Measurements from ENCODE around the gene GPC6.

Gene GPC6

DNA sequence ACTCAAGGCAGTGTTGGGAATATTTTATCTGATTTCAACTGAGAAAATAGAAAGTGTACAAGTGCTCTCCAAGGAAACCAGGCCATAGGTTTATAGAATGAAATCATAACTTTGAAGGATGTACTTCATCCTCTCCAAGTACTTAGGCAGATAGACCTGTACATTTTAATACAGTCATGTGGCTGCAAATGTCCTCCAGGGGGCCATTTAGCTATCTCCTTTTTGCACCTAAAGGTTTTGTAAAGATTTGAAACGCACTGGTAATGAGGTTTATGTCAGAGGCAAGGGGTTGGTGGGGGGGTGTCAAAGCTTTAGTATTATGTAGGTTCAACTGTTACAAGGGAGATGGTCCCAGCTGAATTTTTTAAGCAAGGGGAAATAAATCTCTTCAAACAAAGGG, 888.4 kb downstream of the GPC6 start:
- H3K36me3 ChIP-seq (ENCODE audit: control insufficient read depth in 4 of 4, insufficient read depth in 4 of 4, low read length in 3 of 4), result no peaks in the 10 kb centered on the region
- CTCF ChIA-PET, result interaction anchor here (0.7 to 1.4 kb wide), 5 partner anchors 12 to 231 kb away, joined by 3 to 4 read pairs (median 3); no protein-coding TSS in a partner anchor
- peak in 2 of 3 donors; percentile 10 to 17 for DNase-seq
- no peaks in the 10 kb centered on the region for H3K27me3 ChIP-seq (replicated peaks in 2 of 5; ENCODE audit: control insufficient read depth in 4 of 5, insufficient read depth in 5 of 5, low read length in 4 of 5)
- no peak overlapping the region for H3K27ac ChIP-seq (ENCODE audit: insufficient read depth in 1 of 2, low read depth in 1 of 2, low read length in 2 of 2, poor library complexity in 1 of 2, severe bottlenecking in 2 of 2)
- H3K9me3 ChIP-seq (ENCODE audit: control extremely low read depth in 1 of 5, control insufficient read depth in 4 of 5, insufficient read depth in 2 of 5, low read depth in 1 of 5, low read length in 4 of 5), result no peaks in the 10 kb centered on the region
- no peak overlapping the region for H3K4me3 ChIP-seq (ENCODE audit: control insufficient read depth in 1 of 7, extremely low read depth in 1 of 7, insufficient read depth in 4 of 7, low read depth in 2 of 7, low read length in 6 of 7)
- WGBS (ENCODE audit: insufficient coverage), result 89% methylated on average over 1 of the region's 1 CpG
- POLR2A ChIA-PET, result interaction anchor here (0.5 kb wide), 1 partner anchor 310 kb away, joined by 3 read pairs; no protein-coding TSS in a partner anchor
- H3K4me1 ChIP-seq (ENCODE audit: control extremely low read depth in 1 of 4, control insufficient read depth in 4 of 4, insufficient read depth in 4 of 4, low read length in 3 of 4), result no peaks in the 10 kb centered on the region

DNA sequence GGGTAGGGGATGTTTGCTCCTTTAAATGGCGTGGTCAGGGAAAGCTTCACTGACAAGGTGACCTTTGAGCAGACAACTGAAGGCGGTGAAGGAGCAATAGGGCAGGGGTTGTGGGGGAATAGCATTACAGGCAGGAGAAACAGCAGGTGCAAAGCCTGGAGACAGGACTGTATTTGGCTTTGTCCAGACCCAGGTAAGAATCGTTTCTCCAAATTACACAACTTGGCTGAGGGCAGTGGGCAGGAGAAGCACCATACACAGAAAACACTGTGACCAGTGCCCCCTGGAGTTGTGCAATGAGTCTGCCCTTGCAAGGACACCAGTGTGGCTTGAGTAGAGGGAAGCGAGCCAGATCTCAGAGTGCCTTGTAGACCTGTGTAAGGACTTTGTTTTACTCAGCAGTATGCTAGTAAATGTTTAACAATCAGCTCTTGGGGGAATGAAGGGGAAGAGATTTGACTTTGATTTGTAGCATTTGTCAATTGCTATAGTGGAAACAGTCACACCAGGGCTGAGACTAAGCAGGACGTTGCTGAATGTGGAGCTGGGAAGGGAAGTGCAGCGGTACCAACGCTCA, 892.8 kb downstream of the GPC6 start:
- no peaks in the 10 kb centered on the region for H3K36me3 ChIP-seq (ENCODE audit: control insufficient read depth in 4 of 4, insufficient read depth in 4 of 4, low read length in 3 of 4)
- DNase-seq, result no peak
- no peak overlapping the region for H3K27ac ChIP-seq (ENCODE audit: insufficient read depth in 1 of 2, low read depth in 1 of 2, low read length in 2 of 2, poor library complexity in 1 of 2, severe bottlenecking in 2 of 2)
- H3K9me3 ChIP-seq (ENCODE audit: control extremely low read depth in 1 of 5, control insufficient read depth in 4 of 5, insufficient read depth in 2 of 5, low read depth in 1 of 5, low read length in 4 of 5), result no peaks in the 10 kb centered on the region
- ChIA-PET POLR2A (no interaction called here), CTCF (no interaction called here)
- 87% methylated on average over 4 of the region's 7 CpGs for WGBS (ENCODE audit: insufficient coverage)
- no peak overlapping the region for H3K4me3 ChIP-seq (ENCODE audit: control insufficient read depth in 1 of 7, extremely low read depth in 1 of 7, insufficient read depth in 4 of 7, low read depth in 2 of 7, low read length in 6 of 7)
- peaks cover 0 to 9% (median 0%) of the 10 kb centered on the region in 4 experiments for H3K4me1 ChIP-seq (ENCODE audit: control extremely low read depth in 1 of 4, control insufficient read depth in 4 of 4, insufficient read depth in 4 of 4, low read length in 3 of 4)
- H3K27me3 ChIP-seq (replicated peaks in 2 of 5; ENCODE audit: control insufficient read depth in 4 of 5, insufficient read depth in 5 of 5, low read length in 4 of 5), result peaks cover 0 to 2% (median 0%) of the 10 kb centered on the region in 5 experiments

DNA sequence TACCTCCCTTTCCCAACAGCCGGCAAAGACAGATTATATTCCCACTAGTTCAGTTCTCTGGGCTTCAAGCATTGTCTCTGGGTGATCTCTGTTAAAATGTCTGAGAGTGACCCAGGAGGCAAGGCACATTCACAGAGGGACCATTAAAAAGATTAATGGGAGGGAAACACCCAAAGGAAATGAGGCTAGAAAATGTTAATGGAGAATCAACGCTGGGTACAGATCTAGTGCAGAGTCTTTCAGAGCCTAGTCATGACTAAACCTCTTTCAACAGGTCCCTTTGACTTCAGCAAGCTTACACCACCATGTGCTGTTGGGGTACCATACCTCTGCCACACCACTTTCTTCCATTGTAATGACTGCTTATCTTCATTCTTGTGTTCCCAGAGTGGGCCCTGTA, 894.3 kb downstream of the GPC6 start:
- POLR2A ChIA-PET, result no interaction called here
- H3K9me3 ChIP-seq (ENCODE audit: control extremely low read depth in 1 of 5, control insufficient read depth in 4 of 5, insufficient read depth in 2 of 5, low read depth in 1 of 5, low read length in 4 of 5), result no peaks in the 10 kb centered on the region
- no peaks in the 10 kb centered on the region for H3K36me3 ChIP-seq (ENCODE audit: control insufficient read depth in 4 of 4, insufficient read depth in 4 of 4, low read length in 3 of 4)
- H3K4me3 ChIP-seq (ENCODE audit: control insufficient read depth in 1 of 7, extremely low read depth in 1 of 7, insufficient read depth in 4 of 7, low read depth in 2 of 7, low read length in 6 of 7), result no peak overlapping the region
- CTCF ChIA-PET, result no interaction called here
- WGBS (ENCODE audit: insufficient coverage), result 100% methylated on average over 1 of the region's 2 CpGs
- peaks cover 0 to 2% (median 0%) of the 10 kb centered on the region in 5 experiments for H3K27me3 ChIP-seq (replicated peaks in 2 of 5; ENCODE audit: control insufficient read depth in 4 of 5, insufficient read depth in 5 of 5, low read length in 4 of 5)
- DNase-seq, result no peak
- H3K4me1 ChIP-seq (ENCODE audit: control extremely low read depth in 1 of 4, control insufficient read depth in 4 of 4, insufficient read depth in 4 of 4, low read length in 3 of 4), result peaks cover 0 to 9% (median 0%) of the 10 kb centered on the region in 4 experiments
- H3K27ac ChIP-seq (ENCODE audit: insufficient read depth in 1 of 2, low read depth in 1 of 2, low read length in 2 of 2, poor library complexity in 1 of 2, severe bottlenecking in 2 of 2), result no peak overlapping the region

DNA sequence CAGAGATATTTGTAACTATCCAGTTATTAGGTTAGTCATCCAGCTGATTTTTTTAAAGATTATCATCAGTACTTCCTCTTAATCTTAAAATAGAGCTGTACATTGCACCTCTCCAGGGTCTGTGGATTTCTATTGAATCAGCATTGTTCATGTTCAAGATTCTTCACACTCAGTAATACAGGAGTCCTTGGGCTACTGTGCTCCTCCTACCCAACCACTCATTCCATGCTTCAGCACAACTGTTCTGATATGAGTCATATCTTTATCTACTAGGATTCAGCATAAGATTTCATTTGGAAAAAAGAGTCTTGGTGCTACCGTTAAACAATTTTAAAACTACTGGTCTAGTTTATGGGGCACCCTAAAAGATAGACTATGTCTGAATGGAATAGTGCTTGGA, 895.1 kb downstream of the GPC6 start:
- peak in 2 of 3 donors; percentile 34 to 38 for DNase-seq
- H3K4me1 ChIP-seq (ENCODE audit: control extremely low read depth in 1 of 4, control insufficient read depth in 4 of 4, insufficient read depth in 4 of 4, low read length in 3 of 4), result peaks cover 0 to 9% (median 0%) of the 10 kb centered on the region in 4 experiments
- peaks cover 0 to 2% (median 0%) of the 10 kb centered on the region in 5 experiments for H3K27me3 ChIP-seq (replicated peaks in 2 of 5; ENCODE audit: control insufficient read depth in 4 of 5, insufficient read depth in 5 of 5, low read length in 4 of 5)
- no peak overlapping the region for H3K4me3 ChIP-seq (ENCODE audit: control insufficient read depth in 1 of 7, extremely low read depth in 1 of 7, insufficient read depth in 4 of 7, low read depth in 2 of 7, low read length in 6 of 7)
- WGBS (ENCODE audit: insufficient coverage), result no CpG with 5 or more reads among the region's 1 CpG
- H3K9me3 ChIP-seq (ENCODE audit: control extremely low read depth in 1 of 5, control insufficient read depth in 4 of 5, insufficient read depth in 2 of 5, low read depth in 1 of 5, low read length in 4 of 5), result no peaks in the 10 kb centered on the region
- POLR2A ChIA-PET, result no interaction called here
- H3K27ac ChIP-seq (ENCODE audit: insufficient read depth in 1 of 2, low read depth in 1 of 2, low read length in 2 of 2, poor library complexity in 1 of 2, severe bottlenecking in 2 of 2), result no peak overlapping the region
- CTCF ChIA-PET, result no interaction called here
- H3K36me3 ChIP-seq (ENCODE audit: control insufficient read depth in 4 of 4, insufficient read depth in 4 of 4, low read length in 3 of 4), result no peaks in the 10 kb centered on the region

DNA sequence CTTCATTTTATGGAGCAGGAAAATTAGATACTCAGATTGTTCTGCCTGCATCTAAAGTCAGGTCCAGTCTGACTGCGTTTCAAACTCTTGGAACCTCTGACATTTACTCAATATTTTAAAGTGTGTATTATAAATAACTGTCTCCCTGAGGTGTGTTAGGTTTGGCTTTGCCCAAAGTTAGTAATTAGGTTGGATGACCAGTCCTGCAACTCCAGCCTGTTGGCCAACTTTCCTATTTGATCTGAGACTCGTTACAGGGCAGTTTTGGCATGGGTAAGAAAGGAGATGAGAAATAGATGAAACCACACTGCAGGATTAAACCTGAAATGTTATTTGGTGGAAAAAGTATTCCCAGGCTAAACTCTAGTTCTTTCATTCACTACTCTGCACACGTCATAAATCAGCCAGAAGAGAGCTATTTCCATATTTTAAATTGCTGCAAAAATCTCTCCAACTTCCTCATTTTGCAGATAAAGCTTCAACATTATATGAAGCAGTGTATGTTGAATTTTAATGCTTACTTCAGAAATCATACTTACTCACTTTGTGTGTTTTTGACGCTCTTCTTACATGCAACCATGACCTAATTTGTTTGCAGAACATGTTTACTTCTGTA, 895.8 kb downstream of the GPC6 start:
- peak; percentile 5 to 63 (median 48) for DNase-seq
- H3K4me1 ChIP-seq (ENCODE audit: control extremely low read depth in 1 of 4, control insufficient read depth in 4 of 4, insufficient read depth in 4 of 4, low read length in 3 of 4), result peaks cover 0 to 9% (median 0%) of the 10 kb centered on the region in 4 experiments
- H3K4me3 ChIP-seq (ENCODE audit: control insufficient read depth in 1 of 7, extremely low read depth in 1 of 7, insufficient read depth in 4 of 7, low read depth in 2 of 7, low read length in 6 of 7), result no peak overlapping the region
- ChIA-PET CTCF (no interaction called here), POLR2A (no interaction called here)
- peaks cover 0 to 2% (median 0%) of the 10 kb centered on the region in 5 experiments for H3K27me3 ChIP-seq (replicated peaks in 2 of 5; ENCODE audit: control insufficient read depth in 4 of 5, insufficient read depth in 5 of 5, low read length in 4 of 5)
- H3K9me3 ChIP-seq (ENCODE audit: control extremely low read depth in 1 of 5, control insufficient read depth in 4 of 5, insufficient read depth in 2 of 5, low read depth in 1 of 5, low read length in 4 of 5), result no peaks in the 10 kb centered on the region
- H3K27ac ChIP-seq (ENCODE audit: insufficient read depth in 1 of 2, low read depth in 1 of 2, low read length in 2 of 2, poor library complexity in 1 of 2, severe bottlenecking in 2 of 2), result no peak overlapping the region
- no peaks in the 10 kb centered on the region for H3K36me3 ChIP-seq (ENCODE audit: control insufficient read depth in 4 of 4, insufficient read depth in 4 of 4, low read length in 3 of 4)
- WGBS (ENCODE audit: insufficient coverage), result no CpG with 5 or more reads among the region's 4 CpGs

DNA sequence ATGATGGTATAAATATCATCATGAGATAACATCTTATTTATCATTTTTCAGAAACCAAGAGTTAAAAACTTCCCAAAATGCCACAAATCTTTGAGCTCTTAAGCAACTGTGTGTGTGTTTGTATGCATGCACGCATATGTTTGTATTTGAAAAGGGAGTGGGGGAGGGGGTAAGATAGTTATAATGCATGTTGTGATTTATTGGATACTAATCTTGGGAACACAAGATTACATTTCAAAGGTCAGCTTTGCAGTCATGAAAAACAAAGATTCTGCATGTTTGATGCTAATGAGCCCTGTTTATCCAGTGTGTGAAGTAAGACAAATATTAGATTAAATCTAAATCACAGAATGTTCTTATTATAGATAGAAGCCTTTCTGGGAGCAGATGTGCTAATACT, 897.0 kb downstream of the GPC6 start:
- no peak for DNase-seq
- no peaks in the 10 kb centered on the region for H3K36me3 ChIP-seq (ENCODE audit: control insufficient read depth in 4 of 4, insufficient read depth in 4 of 4, low read length in 3 of 4)
- H3K27ac ChIP-seq (ENCODE audit: insufficient read depth in 1 of 2, low read depth in 1 of 2, low read length in 2 of 2, poor library complexity in 1 of 2, severe bottlenecking in 2 of 2), result no peak overlapping the region
- no peak overlapping the region for H3K4me3 ChIP-seq (ENCODE audit: control insufficient read depth in 1 of 7, extremely low read depth in 1 of 7, insufficient read depth in 4 of 7, low read depth in 2 of 7, low read length in 6 of 7)
- peaks cover 0 to 2% (median 0%) of the 10 kb centered on the region in 5 experiments for H3K27me3 ChIP-seq (replicated peaks in 2 of 5; ENCODE audit: control insufficient read depth in 4 of 5, insufficient read depth in 5 of 5, low read length in 4 of 5)
- no peaks in the 10 kb centered on the region for H3K9me3 ChIP-seq (ENCODE audit: control extremely low read depth in 1 of 5, control insufficient read depth in 4 of 5, insufficient read depth in 2 of 5, low read depth in 1 of 5, low read length in 4 of 5)
- 100% methylated on average over 1 of the region's 1 CpG for WGBS (ENCODE audit: insufficient coverage)
- ChIA-PET POLR2A (no interaction called here), CTCF (no interaction called here)
- peaks cover 0 to 9% (median 0%) of the 10 kb centered on the region in 4 experiments for H3K4me1 ChIP-seq (ENCODE audit: control extremely low read depth in 1 of 4, control insufficient read depth in 4 of 4, insufficient read depth in 4 of 4, low read length in 3 of 4)

DNA sequence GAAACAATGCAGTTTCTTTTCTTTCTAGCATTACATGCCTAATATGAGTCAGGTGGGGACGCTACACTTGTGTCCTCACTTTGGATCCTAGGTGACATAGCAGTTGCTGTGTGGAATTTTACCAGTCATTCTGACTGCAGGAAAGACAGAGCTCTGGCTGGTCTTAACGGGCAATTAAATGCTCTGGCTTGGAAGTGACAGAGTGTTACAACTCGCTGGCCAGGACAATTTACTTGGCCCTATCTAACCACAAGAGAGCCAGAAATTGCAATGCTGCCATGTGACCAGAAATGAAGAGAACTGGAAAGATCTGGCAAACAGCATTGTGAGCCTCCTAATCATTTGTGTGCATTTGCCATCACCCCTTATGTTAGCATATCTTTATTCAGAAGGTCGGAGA, 901.8 kb downstream of the GPC6 start:
- Histone ChIP-seq H3K4me3 (ENCODE audit: control insufficient read depth in 1 of 7, extremely low read depth in 1 of 7, insufficient read depth in 4 of 7, low read depth in 2 of 7, low read length in 6 of 7) (no peak overlapping the region), H3K27me3 (replicated peaks in 2 of 5; ENCODE audit: control insufficient read depth in 4 of 5, insufficient read depth in 5 of 5, low read length in 4 of 5) (peaks cover 0 to 2% (median 0%) of the 10 kb centered on the region in 5 experiments), H3K36me3 (ENCODE audit: control insufficient read depth in 4 of 4, insufficient read depth in 4 of 4, low read length in 3 of 4) (no peaks in the 10 kb centered on the region), H3K27ac (ENCODE audit: insufficient read depth in 1 of 2, low read depth in 1 of 2, low read length in 2 of 2, poor library complexity in 1 of 2, severe bottlenecking in 2 of 2) (no peak overlapping the region), H3K4me1 (ENCODE audit: control extremely low read depth in 1 of 4, control insufficient read depth in 4 of 4, insufficient read depth in 4 of 4, low read length in 3 of 4) (no peaks in the 10 kb centered on the region), H3K9me3 (ENCODE audit: control extremely low read depth in 1 of 5, control insufficient read depth in 4 of 5, insufficient read depth in 2 of 5, low read depth in 1 of 5, low read length in 4 of 5) (no peaks in the 10 kb centered on the region)
- ChIA-PET CTCF (no interaction called here), POLR2A (no interaction called here)
- WGBS (ENCODE audit: insufficient coverage), result 94% methylated on average over 4 of the region's 4 CpGs
- no peak for DNase-seq

Data from common myeloid progenitor, CD34-positive (primary cell).